IMR-90 (cell line): ENCODE data around the gene IGFBP7. TPM values are rescaled to one million over a fixed set of nuclear protein-coding genes. Genes with fewer than 3 reads are reported as not detected.

ENCODE experiments used
- ATAC-seq: fragments of 200-7000 bp; cut with Tn5 transposase; 2 replicates; pipeline ENCODE4 v1.9.1; 2020; ENCODE audit warnings: low read depth, mild to moderate bottlenecking, moderate library complexity
- BruUV-seq: library from RNA; stranded (reverse); fragments of 400-500 nt; replicated peaks from 2 replicates; lab custom pipeline; 2021; lab: Mats Ljungman, UMichigan
- CTCF ChIA-PET: fragments of 300-600 bp; formaldehyde crosslinking; extraction: SDS; loops from one replicate; lab custom pipeline; 2021; ENCODE audit warnings: antibody characterized with exemption; lab: Yijun Ruan, JAX
- POLR2A ChIA-PET: fragments of 300-600 bp; sonication (Branson Sonifier 250); formaldehyde crosslinking; loops from one replicate; lab custom pipeline; 2022; ENCODE audit warnings: antibody characterized with exemption; ENCODE audit not compliant: unreplicated experiment; lab: Charles Lee
- DNase-seq: peaks from one replicate; pipeline ENCODE4 v3.0.0; 2013
- H2AFZ ChIP-seq: replicated peaks from 2 replicates; pipeline ENCODE3; 2013; ENCODE audit warnings: low read length, mild to moderate bottlenecking; ENCODE audit not compliant: poor library complexity
- H2AK5ac ChIP-seq: 2 replicates; pipeline ENCODE4 v1.6.1; 2013; ENCODE audit warnings: low read depth, low read length, inconsistent platforms
- H2AK9ac ChIP-seq: replicated peaks from 2 replicates; pipeline ENCODE3; 2013; ENCODE audit warnings: mild to moderate bottlenecking, low read depth, low read length, moderate library complexity; ENCODE audit not compliant: poor library complexity
- H2BK120ac ChIP-seq: 2 replicates; pipeline ENCODE4 v1.6.1; 2013; ENCODE audit warnings: low read depth, low read length, inconsistent platforms
- H2BK15ac ChIP-seq: 3 replicates; pipeline ENCODE4 v1.6.1; 2013; ENCODE audit warnings: low read depth, low read length, inconsistent platforms
- H2BK20ac ChIP-seq: 2 replicates; pipeline ENCODE4 v1.6.1; 2013; ENCODE audit warnings: low read depth, mild to moderate bottlenecking, inconsistent platforms, low read length, moderate library complexity
- H2BK5ac ChIP-seq: 2 replicates; pipeline ENCODE4 v1.6.1; 2013; ENCODE audit warnings: mild to moderate bottlenecking, low read depth, low read length, inconsistent platforms; ENCODE audit not compliant: poor library complexity, severe bottlenecking
- H3K14ac ChIP-seq: replicated peaks from 2 replicates; pipeline ENCODE4 v1.6.1; 2013; ENCODE audit warnings: low read depth, low read length, inconsistent platforms
- H3K18ac ChIP-seq: 2 replicates; pipeline ENCODE4 v1.6.1; 2013; ENCODE audit warnings: low read depth, low read length, control low read depth
- H3K23ac ChIP-seq: 2 replicates; pipeline ENCODE4 v1.6.1; 2013; ENCODE audit warnings: low read depth, low read length, inconsistent platforms
- H3K27ac ChIP-seq: 2 replicates; pipeline ENCODE4 v1.5.1; 2013; ENCODE audit warnings: mild to moderate bottlenecking, control low read depth, low read length; ENCODE audit not compliant: insufficient read depth
- H3K27me3 ChIP-seq: 2 replicates; pipeline ENCODE4 v1.6.1; 2013; ENCODE audit warnings: low read length; ENCODE audit not compliant: control insufficient read depth, insufficient read depth
- H3K36me3 ChIP-seq: 2 replicates; pipeline ENCODE4 v1.6.1; 2013; ENCODE audit warnings: low read length, mixed read lengths; ENCODE audit not compliant: control insufficient read depth, insufficient read depth
- H3K4ac ChIP-seq: 2 replicates; pipeline ENCODE4 v1.6.1; 2013; ENCODE audit warnings: low read depth, low read length, inconsistent platforms
- H3K4me1 ChIP-seq: 2 replicates; pipeline ENCODE4 v1.6.1; 2013; ENCODE audit warnings: low read length, mixed read lengths; ENCODE audit not compliant: control insufficient read depth, insufficient read depth
- H3K4me2 ChIP-seq: 2 replicates; pipeline ENCODE4 v1.6.1; 2013; ENCODE audit warnings: low read depth, mild to moderate bottlenecking, control low read depth, low read length, moderate library complexity
- H3K4me3 ChIP-seq: 2 replicates; pipeline ENCODE4 v1.5.1; 2013; ENCODE audit warnings: low read depth, mild to moderate bottlenecking, control low read depth, low read length, moderate library complexity; ENCODE audit not compliant: insufficient read depth
- H3K56ac ChIP-seq: 2 replicates; pipeline ENCODE4 v1.6.1; 2013; ENCODE audit warnings: low read length, inconsistent platforms; ENCODE audit not compliant: insufficient read depth; ENCODE audit errors: extremely low read depth
- H3K79me1 ChIP-seq, 2 experiments: 2 replicates each; pipeline ENCODE4 v1.6.1; 2013; ENCODE audit warnings: low read length in 2 of 2, inconsistent platforms in 1 of 2, low read depth in 1 of 2
- H3K9ac ChIP-seq: 2 replicates; pipeline ENCODE4 v1.6.1; 2013; ENCODE audit warnings: low read depth, low read length, control low read depth
- H3K9me1 ChIP-seq: 2 replicates; pipeline ENCODE4 v1.6.1; 2013; ENCODE audit warnings: low read length, inconsistent platforms; ENCODE audit not compliant: insufficient read depth
- H3K9me3 ChIP-seq: 2 replicates; pipeline ENCODE4 v1.6.1; 2013; ENCODE audit warnings: low read length; ENCODE audit not compliant: control insufficient read depth, insufficient read depth
- H4K20me1 ChIP-seq: 2 replicates; pipeline ENCODE4 v1.6.1; 2013; ENCODE audit warnings: low read length, inconsistent platforms; ENCODE audit not compliant: insufficient read depth
- H4K5ac ChIP-seq: 2 replicates; pipeline ENCODE4 v1.6.1; 2013; ENCODE audit warnings: mild to moderate bottlenecking, low read depth, low read length, control low read depth
- H4K8ac ChIP-seq, 2 experiments: 2 replicates each; pipeline ENCODE4 v1.6.1; 2013; ENCODE audit warnings: low read depth in 2 of 2, low read length in 2 of 2, control low read depth in 1 of 2, inconsistent platforms in 1 of 2
- H4K91ac ChIP-seq: 2 replicates; pipeline ENCODE4 v1.6.1; 2013; ENCODE audit warnings: low read depth, low read length, inconsistent platforms; ENCODE audit not compliant: insufficient read depth
- CEBPB ChIP-seq: IDR thresholded peaks from 2 replicates; pipeline ENCODE4 v1.6.1; 2012; ENCODE audit warnings: low read depth, low read length, improper control_type of control experiment
- CHD1 ChIP-seq: IDR thresholded peaks from 2 replicates; pipeline ENCODE4 v1.6.1; 2012; ENCODE audit warnings: low read depth, low read length, improper control_type of control experiment
- FOS ChIP-seq: fragments of 150-350 bp; IDR thresholded peaks from 2 replicates; pipeline ENCODE4 v1.6.1; 2016; ENCODE audit warnings: low read depth, low read length
- MAFK ChIP-seq: IDR thresholded peaks from 2 replicates; pipeline ENCODE4 v1.6.1; 2012; ENCODE audit warnings: low read depth, low read length, improper control_type of control experiment
- MXI1 ChIP-seq: IDR thresholded peaks from 2 replicates; pipeline ENCODE4 v1.6.1; 2012; ENCODE audit warnings: low read depth, mild to moderate bottlenecking, low read length, moderate library complexity, borderline replicate concordance
- POLR2A ChIP-seq: IDR thresholded peaks from 2 replicates; pipeline ENCODE4 v1.6.1; 2012; ENCODE audit warnings: mild to moderate bottlenecking, low read depth, low read length
- RAD21 ChIP-seq: IDR thresholded peaks from 2 replicates; pipeline ENCODE4 v1.6.1; 2012; ENCODE audit warnings: low read length, improper control_type of control experiment
- RCOR1 ChIP-seq: IDR thresholded peaks from 2 replicates; pipeline ENCODE4 v1.6.1; 2012; ENCODE audit warnings: mild to moderate bottlenecking, low read length, improper control_type of control experiment; ENCODE audit not compliant: insufficient replicate concordance
- RFX5 ChIP-seq: IDR thresholded peaks from 2 replicates; pipeline ENCODE4 v1.8.0; 2012; ENCODE audit warnings: low read depth, mild to moderate bottlenecking, low read length, moderate library complexity
- SMC3 ChIP-seq: fragments of 150-350 bp; IDR thresholded peaks from 2 replicates; pipeline ENCODE4 v1.6.1; 2016; ENCODE audit warnings: low read depth, mild to moderate bottlenecking, antibody characterized with exemption, low read length, moderate library complexity
- WGBS, 2 experiments: methylation state at CpG; one replicate each; pipeline versions ENCODE4 v1.1.5 to v1.1.7; 2013; ENCODE audit warnings: missing lambda C conversion rate in 2 of 2; ENCODE audit not compliant: insufficient read length in 1 of 2; ENCODE audit errors: extremely low coverage in 2 of 2; 5-methylcytosine and 5-hydroxymethylcytosine counted together
- dilution Hi-C: fragments of 300-500 bp; cut with HindIII; formaldehyde crosslinking; loops from one replicate; pipeline ENCODE4 v1.14.3; 2018; ENCODE audit warnings: low sequenced_read_pairs; ENCODE audit not compliant: unreplicated experiment
- in situ Hi-C: fragments of 300-500 bp; cut with MboI; formaldehyde crosslinking; loops from 3 replicates; pipeline ENCODE4 v1.14.3; 2019; ENCODE audit warnings: low sequenced_read_pairs, inconsistent platforms, mixed read lengths
- intact Hi-C: fragments of 100-400 bp; cut with micrococcal nuclease; formaldehyde crosslinking; loops from 2 replicates; pipeline ENCODE4 v1.10.0; 2022
- polyA plus RNA-seq, 3 experiments: library from polyadenylated mRNA; depleted of rRNA; stranded (reverse); fragments of >200 nt; gene quantifications; 2 replicates each; pipeline ENCODE4 v1.2.3, GENCODE V29; 2012; ENCODE audit warnings: low replicate concordance in 1 of 3
- total RNA-seq: library from RNA; depleted of rRNA; stranded (reverse); fragments of >200 nt; gene quantifications from 2 replicates; pipeline ENCODE4 v1.2.3, GENCODE V29; 2012
- TF ChIP-seq, protein P1 (sequence below): fragments of 150-350 bp; IDR thresholded peaks from 2 replicates; pipeline ENCODE4 v1.6.1; 2016; ENCODE audit warnings: low read depth, mild to moderate bottlenecking, low read length, moderate library complexity, borderline replicate concordance

Gene IGFBP7
- total and polyA plus RNA-seq, 2 of the 4 experiments (the other 2 are of a cell fraction): 33.2 to 267 TPM

DNA sequence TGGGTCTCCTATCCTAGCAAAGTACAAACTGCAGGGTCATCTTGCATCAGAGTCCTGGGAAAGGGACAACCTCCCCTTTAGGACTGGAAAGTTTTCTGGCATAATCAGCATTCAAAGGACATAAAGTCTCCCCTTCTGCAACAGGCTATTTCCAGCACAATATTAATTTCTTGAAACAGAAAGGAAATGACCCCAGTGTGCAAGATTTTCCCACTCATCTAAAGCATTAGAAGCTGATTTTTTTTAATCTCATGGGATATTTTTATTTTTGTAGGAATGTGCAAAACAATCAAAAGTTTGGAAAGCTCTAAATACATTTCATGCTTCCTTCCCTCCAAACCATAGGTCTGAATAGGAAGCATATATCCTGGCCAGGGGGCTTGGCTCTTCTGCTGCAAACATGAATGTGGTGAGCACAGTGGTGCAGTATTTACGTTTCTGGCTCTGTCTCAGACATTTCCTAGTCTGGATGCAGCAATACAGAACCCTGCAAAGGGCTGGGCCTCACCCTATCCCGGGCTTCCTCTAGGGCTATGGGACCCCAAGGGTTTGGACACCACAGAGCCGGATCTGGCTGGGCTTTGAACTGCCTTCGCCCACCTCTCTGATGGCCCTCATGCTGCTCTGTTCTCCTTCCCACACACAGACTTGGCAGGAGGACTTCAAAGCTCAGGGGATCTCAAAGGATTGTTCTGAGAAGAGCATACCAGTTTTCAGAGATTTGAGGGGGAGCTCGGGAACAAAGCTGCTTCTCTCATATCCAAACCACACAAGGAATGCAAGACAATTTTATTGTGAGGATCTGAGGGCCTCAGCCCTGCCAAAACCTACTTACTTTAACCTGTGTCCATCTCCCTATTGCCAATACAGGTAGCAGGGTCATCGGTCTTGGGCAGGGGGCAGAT, 66.6 kb downstream of the IGFBP7 start:
- dilution Hi-C loops: no loop called here
- CTCF ChIA-PET: interaction anchor here (0.6 kb wide), 2 partner anchors 19 to 35 kb away, joined by 3 to 4 read pairs; no protein-coding TSS in a partner anchor
- Histone ChIP-seq H4K20me1 (no peaks in the 10 kb centered on the region), H3K14ac (peak overlapping the region; percentile 79), H3K27me3 (no peaks in the 10 kb centered on the region), H2BK5ac (peak overlapping the region; percentile 92), H2BK20ac (peak overlapping the region; percentile 96), H3K56ac (peak overlapping the region; percentile 80), H2AK9ac (peak overlapping the region; percentile 8), H4K5ac (peak overlapping the region; percentile 96), H2BK15ac (peak overlapping the region; percentile 90; the same call in 2 of the 3 replicates), H4K8ac (peak overlapping the region; percentile 75 to 80), H3K9me1 (peaks cover 23% of the 10 kb centered on the region), H3K4ac (peak overlapping the region; percentile 97), H3K79me1 (peaks cover 27 to 68% of the 10 kb centered on the region in 2 experiments), H3K27ac (peak overlapping the region; percentile 90), H3K23ac (peak overlapping the region; percentile 94), H3K4me2 (peak overlapping the region; percentile 54), H2AK5ac (peak overlapping the region; percentile 94), H3K36me3 (peaks cover 5% of the 10 kb centered on the region), H3K4me1 (peaks cover 23% of the 10 kb centered on the region), H4K91ac (peak overlapping the region; percentile 94), H3K9ac (peak overlapping the region; percentile 53), H2BK120ac (peak overlapping the region; percentile 95), H3K4me3 (no peak overlapping the region), H3K9me3 (0 out of 2 replicates have a peak, but pooled peaks cover 2% of the 10 kb centered on the region), H3K18ac (peak overlapping the region; percentile 97), H2AFZ (peak overlapping the region; percentile 19)
- peak; percentile 53 for ATAC-seq
- in situ Hi-C loops: loop anchor here (25.0 kb wide), 1 partner anchor 394 kb away; no protein-coding TSS in a partner anchor
- WGBS, 2 experiments: 17% methylated on average over 1 of the region's 6 CpGs; no CpG with 5 or more reads in 1 of the 2 experiments
- peak; percentile 54 for DNase-seq
- POLR2A ChIA-PET: interaction anchor here (0.6 kb wide), 1 partner anchor 37 kb away, joined by 5 read pairs; no protein-coding TSS in a partner anchor
- BruUV-seq: no TSS peak
- intact Hi-C loops: loop anchor here (2.0 kb wide), 1 partner anchor 67 kb away; the partner anchor contains the start of gene IGFBP7
- TF ChIP-seq MXI1 (no peak), CHD1 (no peak), CEBPB (no peak), RAD21 (no peak), SMC3 (no peak), MAFK (no peak), POLR2A (no peak), RFX5 (no peak), RCOR1 (no peak), FOS (no peak)
- TF ChIP-seq, protein P1, sequence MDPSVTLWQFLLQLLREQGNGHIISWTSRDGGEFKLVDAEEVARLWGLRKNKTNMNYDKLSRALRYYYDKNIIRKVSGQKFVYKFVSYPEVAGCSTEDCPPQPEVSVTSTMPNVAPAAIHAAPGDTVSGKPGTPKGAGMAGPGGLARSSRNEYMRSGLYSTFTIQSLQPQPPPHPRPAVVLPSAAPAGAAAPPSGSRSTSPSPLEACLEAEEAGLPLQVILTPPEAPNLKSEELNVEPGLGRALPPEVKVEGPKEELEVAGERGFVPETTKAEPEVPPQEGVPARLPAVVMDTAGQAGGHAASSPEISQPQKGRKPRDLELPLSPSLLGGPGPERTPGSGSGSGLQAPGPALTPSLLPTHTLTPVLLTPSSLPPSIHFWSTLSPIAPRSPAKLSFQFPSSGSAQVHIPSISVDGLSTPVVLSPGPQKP: no peak
